HG03439 (cell line): ENCODE measurements around the gene ORAI3.
"Not testable (repeated sequence)": the region's sequence is repeated elsewhere in the genome, so short reads cannot be mapped to it uniquely, and the experiment has no call there.

Experiments used
- ATAC-seq: cut with Tn5 transposase; IDR thresholded peaks from one replicate; pipeline ENCODE4 v1.9.1; 2021; ENCODE audit warnings: mild to moderate bottlenecking, moderate library complexity; ENCODE audit not compliant: unreplicated experiment

Gene ORAI3

DNA sequence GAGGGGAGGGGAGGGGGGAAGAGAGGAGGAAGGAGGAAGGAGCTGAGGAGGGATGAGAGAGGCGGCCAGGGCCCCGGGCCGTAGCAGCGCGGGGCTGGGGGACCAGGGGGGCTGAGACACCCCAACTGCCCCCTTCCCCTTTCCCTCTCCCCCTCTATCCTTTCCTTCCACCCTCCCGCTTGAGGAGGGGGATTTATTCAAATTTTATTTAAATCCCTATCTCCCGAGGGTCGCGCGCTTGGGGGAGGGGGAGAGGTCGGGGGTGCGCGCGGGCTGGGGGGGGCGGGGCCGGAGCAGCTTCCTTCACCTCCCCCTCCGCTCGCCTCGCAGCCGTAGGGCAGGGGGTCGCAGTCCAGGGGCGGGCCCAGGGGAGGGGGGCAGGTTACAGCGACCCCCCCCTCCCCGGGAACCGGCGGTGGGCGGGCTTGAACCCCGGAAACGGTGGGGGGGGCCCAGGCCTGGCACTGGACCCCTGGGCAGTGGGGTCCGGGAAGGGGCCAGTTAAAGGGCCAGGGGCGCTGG is 25.3 kb upstream of the ORAI3 start, which contains the start of gene FBXL19:
Gene FBXL19, plus strand, starts transcription at position 19 of the 522 bp plus-strand sequence. CDS start 2,183 bp downstream, outside the sequence.
- no peak for ATAC-seq

- no peak for ATAC-seq
Observed at GRCh38 chr16:30924076-30924912, 24.6 kb upstream of the ORAI3 start.

DNA sequence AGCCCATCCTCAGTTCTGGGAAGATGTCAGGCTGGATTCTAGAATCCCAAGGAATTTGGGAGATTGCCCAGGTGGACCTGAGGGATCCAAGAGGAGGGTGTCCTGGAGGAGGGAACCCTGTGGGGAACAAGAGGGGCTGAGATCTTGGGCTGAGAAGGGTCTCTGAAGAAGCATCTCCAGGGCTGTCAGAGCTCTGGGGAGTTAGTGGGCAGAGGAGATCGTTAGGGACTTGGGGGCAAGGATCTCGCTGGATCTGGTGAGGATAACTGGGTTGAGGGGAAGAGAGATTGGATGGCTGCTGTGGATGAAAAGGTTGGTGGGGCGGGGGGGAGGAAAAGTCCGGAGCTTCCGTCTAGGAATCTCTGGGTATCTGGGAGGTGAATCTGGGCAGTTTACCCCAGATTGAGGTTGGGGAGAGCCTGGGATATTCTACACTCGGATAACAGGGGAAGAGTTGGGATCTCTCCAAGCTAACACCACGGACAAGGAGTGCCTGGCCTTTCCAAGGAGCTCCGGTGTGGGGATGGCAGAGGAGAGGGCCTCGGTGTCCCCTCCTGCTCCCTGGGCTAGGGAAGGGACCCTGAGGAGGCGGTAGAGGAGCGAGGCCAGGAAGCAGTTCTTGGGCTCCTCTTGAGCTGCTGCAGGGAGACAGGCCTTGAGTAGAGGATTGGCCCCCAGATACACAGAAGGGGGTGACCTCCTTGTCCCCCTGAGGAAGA is 23.8 kb upstream of the ORAI3 start:
- ATAC-seq = no peak

- ATAC-seq = no peak
Observed at GRCh38 chr16:30925632-30925987, 23.3 kb upstream of the ORAI3 start.

- ATAC-seq = no peak
Observed at GRCh38 chr16:30925995-30926811, 22.7 kb upstream of the ORAI3 start.

DNA sequence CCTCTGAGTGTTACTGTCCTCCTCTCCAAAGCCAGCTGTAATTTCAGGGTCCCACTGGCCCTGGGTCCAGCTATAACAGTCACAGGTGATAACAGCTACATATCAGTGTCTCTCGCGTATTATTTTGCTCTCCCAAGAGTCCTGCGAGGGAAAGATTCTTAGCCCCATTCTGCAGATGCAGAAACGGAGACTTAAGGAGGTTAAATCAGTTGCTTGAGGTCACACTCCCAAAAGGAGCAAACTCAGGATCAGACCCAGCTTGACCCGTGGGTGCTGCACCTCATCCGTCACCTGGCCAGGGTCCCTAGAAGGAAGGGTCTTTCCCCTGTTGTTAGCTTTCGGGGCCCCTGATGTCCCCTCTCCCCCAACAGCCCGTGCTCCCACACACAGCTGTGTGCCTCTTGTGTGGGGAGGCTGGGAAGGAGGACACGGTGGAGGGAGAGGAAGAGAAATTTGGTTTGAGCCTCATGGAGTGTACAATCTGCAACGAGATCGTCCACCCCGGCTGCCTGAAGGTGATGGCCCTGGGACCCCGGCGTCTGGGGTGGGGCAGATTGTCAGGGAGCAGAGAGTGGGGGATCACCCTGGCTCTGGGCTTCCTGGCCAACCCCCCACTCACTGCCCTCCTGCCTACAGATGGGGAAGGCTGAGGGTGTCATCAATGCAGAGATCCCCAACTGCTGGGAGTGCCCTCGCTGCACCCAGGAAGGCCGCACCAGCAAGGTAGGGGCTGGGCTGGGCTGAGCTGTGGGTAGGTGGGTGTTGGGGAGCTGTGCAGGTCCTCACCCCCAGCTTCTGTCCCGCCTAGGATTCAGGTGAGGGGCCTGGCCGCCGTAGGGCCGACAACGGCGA is 21.7 kb upstream of the ORAI3 start:
- no peak for ATAC-seq

GRCh38 chr16:30927789-30928378 is 21.0 kb upstream of the ORAI3 start:
- ATAC-seq = no peak

DNA sequence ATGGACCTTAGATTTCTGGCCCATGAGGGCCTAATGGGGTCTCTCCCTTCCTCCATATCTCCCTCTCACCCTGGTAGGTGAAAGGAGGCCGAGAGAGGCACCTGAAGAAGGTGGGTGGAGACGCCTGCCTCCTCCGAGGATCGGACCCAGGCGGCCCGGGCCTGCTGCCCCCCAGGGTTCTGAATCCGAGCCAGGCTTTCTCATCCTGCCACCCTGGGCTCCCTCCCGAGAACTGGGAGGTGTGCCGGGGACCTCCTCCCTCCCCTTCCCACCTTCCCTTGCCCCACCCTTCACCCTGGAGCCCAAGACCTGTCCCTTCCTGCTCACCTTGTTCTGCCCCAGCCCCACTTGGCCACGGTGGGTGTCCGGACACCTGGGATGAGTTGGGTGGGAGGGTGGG is 20.5 kb upstream of the ORAI3 start:
- ATAC-seq = no peak

DNA sequence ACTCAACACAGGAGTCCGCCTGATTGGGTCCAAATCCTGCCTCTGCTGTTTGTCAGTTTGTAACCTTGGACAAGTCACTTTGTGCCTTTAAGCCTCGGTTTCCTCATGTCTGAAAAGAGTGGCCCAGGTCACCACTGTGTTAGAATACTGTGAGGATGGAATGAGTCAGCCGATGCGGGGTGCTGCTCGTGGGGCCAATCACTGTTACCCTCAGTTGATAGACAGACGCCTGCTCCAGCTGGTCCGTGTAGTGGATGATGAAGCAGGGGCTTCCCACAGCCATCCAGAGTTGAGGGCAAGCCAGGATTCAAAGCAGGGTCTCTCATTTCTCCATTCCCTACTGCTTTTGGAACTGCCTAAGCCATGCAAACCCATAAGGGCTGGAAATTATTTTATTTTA is 19.7 kb upstream of the ORAI3 start:
- ATAC-seq = no peak

DNA sequence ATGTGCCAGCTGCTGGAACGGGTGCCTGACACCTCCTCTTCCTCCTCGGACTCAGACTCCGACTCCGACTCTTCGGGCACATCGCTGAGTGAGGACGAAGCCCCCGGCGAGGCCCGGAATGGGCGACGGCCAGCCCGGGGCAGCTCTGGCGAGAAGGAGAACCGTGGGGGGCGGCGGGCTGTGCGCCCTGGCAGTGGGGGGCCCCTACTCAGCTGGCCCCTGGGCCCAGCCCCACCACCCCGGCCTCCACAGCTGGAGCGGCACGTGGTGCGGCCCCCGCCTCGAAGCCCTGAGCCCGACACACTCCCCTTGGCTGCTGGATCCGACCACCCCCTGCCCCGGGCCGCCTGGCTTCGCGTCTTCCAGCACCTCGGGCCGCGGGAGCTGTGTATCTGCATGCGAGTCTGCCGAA is 18.7 kb upstream of the ORAI3 start:
- ATAC-seq = no peak

DNA sequence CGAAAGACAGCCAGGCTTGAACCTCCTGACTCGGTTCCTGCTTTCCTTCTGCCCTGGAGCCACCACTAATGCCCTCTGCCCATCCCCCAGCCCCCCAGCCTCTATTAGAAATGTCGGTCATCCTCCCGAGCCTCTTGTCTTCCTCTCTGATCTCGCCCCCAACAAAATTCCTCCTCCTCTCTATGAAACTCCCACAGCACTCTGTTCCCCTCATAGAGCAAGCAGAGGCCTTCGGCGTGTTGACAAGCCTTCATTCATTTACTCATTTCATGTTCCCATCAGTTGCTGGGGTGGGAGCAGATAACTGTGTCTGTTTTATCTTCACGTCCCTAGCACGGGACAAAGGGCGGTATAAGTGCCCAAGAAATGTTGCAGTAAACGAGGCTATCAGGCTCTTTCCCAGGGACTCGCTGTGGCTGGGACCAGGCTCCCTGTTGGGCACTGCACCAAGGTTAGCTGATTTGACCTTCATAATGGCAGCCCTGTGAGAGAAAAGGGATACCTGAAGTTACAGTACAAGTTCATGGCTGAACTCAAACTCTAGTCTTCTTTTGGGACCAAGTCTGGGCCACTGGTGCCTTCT is 17.7 kb upstream of the ORAI3 start:
- no peak for ATAC-seq

DNA sequence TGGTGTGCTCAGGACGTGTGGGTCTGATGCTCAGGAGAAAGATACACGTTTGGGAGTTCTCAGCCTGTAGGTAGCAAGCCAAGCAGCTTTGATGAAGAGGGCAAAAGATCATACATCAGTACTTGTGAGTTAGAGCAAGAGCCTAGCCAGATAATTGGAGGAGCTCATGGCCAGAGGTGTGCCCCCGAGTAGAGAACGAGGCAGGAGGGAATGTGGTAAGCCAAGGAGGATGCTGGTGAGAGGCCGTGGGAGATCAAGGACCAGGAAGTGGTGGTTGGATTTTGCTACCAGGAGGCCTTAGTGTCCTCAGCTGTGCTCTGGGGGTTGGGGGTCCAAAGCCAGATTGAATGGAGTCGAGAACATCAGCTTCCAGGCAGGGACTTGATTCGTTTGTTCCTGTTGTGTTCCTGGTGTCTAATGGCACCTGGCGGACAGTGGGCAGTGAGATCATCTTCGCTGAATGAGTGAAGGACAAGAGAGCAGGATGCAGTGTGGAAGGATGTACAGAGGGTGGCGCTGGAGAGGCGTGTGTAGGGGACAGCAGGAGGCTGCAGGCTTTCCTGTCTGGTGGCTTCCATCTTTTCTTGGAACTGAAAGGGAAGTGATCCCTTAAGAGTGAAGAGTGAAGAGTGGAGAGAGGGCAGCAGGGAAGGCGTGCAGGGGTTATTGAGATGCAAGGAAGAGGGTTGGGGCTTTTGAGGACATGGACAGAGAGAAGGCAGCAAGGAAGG is 13.9 kb upstream of the ORAI3 start:
- no peak for ATAC-seq

DNA sequence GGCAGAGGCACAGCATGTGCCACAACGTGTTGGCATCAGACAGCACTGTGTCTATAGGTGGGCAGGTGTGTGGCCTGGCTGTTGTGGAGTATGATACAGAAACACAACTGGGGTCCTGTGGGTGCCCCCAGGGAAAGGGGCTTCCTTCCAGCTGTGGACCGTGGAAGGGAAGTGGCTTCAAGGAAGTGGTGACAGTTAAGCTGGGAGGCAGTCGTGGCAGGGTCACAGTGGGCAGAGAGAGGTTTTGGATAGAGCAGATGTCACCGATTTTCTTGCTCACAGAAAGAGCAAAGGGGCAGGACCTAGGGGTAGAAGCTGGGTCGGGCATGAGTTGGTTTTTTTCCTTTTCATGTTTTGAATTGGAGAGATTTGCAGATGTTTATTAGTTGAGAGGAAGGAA is 11.2 kb upstream of the ORAI3 start:
- ATAC-seq = no peak

DNA sequence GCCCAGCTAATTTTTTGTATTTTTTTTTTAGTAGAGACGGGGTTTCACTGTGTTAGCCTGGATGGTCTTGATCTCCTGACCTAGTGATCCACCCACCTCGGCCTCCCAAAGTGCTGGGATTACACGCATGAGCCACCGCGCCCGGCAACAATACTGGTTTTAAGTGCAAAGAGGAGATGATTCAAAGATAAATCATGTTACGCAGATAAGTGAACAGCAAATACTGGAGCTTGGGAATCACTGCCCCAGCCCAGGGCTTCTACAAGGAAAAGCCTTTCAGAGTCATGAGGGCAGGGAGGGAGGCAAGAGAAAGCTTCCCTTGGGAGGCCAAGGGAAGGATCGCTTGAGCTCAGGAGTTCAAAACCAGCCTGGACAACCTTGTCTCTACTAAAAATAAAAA is 9.3 kb upstream of the ORAI3 start:
- not testable (repeated sequence) for ATAC-seq

DNA sequence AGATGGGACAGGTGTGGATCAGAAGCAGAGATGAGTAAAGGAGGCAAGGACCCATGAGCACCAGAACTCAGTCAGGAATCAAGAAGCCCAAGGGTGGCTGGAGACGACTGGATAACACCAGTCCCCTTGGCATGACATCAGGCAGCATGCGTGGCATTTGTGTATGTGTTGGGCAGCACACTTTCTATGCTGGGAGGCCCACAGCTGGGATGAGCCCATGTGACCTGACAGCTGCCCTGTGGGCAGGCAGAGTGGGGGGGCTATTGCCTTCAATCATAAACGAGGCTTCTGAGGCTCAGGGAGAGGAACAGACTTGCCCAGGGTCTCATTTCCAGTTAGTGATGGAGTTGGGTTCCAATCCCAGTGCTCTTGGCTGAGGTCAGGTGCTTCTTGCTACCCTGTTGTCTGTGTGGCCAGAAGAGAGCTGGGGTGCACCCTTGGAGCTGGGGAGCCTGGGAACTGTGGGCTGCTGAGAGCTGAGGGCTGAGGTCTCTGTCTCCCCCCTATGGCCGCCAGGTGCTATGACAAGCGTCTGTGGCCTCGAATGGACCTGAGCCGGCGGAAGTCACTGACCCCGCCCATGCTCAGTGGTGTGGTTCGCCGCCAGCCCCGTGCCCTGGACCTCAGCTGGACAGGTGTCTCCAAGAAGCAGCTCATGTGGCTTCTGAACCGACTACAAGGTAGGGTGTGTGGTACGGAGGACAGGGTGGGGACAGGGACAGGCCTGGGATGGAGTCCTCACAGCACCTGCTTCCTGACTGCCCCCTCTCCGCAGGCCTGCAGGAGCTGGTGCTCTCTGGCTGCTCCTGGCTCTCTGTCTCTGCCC is 7.1 kb upstream of the ORAI3 start:
- ATAC-seq = peak; percentile 76

DNA sequence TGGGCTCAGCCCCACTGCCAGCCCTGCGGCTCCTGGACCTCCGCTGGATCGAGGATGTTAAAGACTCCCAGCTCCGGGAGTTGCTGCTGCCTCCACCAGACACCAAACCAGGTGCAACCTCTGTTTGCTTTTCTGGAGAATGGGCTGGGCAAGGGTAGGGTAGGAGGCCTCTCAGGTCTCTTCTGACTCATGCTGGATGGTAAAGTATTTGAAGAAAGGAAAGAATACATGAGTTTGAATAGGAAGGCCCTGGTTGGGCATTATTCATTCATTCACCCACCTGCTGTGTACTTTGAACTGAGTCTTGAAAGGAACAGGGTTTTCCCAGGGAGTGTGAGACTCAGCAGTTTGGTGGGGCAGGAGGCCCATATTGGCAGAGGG is 6.5 kb upstream of the ORAI3 start:
- no peak for ATAC-seq

GRCh38 chr16:30944352-30944751 is 4.5 kb upstream of the ORAI3 start:
- no peak for ATAC-seq
